Ramos (cell line): ENCODE results near the gene AMIGO3.

ENCODE experiments used
- in situ Hi-C: fragments of 300-500 bp; cut with MboI; formaldehyde crosslinking; loops from one replicate; pipeline ENCODE4 v1.14.3; 2022; ENCODE audit warnings: low sequenced_read_pairs; ENCODE audit not compliant: unreplicated experiment

The AMIGO3 gene

DNA sequence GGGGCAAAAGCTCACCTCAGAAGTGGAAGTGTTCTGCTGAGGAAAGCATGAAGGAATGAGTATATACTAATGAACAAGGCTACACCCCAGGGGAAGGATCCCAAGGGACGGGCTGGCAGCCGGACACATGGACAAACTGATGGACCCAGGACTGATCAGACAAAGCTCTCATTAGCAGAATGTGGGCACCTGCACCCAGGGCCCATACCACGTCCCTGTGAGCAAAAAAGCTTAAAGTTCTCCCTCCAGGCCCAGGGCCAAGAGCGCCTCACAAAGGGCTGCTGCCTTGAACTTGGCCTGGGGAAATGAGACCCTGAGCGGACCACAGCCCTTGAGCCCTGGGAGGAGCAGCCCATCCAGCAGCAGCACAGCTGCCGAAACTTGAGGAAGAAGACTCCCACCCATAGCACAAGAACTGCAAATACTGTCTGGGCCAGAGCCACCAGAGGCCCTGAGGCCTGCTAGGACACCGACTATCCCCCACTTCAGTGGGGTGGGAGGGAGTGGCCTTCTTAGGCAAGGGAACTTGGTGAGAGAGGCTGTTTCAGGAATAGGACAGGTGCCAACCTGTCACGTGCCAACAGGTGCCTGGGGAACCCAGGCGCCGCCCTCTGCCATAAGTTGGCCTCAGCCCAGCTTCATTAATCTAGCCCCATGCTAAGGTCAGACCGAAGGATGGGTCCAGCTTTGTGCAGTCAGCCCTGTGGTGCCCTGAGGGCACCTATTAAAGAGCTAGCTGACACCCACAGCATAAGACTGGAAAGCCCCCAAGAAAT is 6.6 kb upstream of the AMIGO3 start:
- in situ Hi-C loops, result no loop called here

DNA sequence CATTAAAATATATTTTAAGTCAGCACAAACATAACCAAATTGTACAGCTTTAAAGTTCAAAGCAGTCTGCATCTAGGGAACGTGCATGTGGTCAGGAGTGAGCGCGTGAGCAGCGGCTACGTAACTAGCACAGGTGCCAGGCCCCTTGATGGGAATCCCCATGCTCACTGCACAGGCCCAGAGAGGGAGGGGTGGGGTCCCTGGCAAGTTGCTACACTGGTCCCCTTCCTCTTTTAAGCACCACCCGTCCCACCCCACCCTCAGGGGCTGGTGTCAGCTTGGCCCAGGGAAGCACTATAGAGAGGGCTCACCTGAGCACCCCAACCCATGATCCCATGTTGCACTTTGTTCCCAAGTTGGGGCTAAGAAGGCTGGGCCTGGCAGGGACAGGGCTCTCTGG is 5.1 kb upstream of the AMIGO3 start:
- in situ Hi-C loops, result no loop called here

DNA sequence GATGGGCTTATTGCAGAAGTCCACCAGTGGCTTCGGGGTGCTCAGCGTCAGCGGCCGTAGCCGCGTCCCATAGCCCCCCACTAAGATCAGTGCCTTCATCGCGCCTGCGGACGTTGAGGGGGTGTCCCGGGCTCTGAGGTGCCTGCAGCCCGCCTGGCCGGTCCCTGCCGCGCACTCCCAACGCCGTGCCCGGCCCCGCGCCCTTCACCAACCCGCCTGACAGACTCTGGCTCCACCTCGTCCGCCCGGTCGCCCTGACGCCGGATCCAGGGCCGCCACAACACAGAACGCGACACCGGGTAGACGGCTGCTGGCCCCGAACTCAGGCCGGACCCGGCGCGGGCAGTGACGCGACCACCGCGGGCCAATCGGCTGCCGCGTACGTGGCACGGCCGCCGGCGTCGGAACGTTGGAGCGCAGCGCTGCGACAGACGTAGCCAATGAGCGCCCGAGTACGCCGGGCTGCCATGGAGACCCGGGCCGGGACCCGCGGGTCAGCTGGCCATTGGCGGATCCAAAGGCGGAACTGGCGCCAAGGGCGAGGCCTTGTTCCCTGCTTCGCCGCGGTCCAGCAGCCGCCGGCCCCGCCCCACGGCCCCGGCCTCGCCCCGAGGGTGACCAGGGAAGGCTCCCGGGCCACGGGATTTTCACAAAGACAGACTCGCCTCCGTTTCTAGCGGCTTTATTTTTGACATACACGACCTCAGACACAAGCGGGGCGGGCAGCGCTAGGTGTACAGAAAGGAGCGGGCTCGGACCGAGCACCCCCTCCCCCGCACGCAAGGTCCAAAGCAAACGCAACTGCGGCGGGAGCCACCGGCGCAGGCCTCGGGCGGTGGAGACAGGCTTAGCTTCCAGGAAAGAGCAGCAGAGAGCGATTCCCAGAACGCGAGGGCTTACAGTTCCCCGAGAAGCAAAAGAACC is 4.4 kb upstream of the AMIGO3 start, which contains the start of gene GMPPB:
Gene GMPPB, minus strand, starts transcription at position 324 of the 924 bp plus-strand sequence. Its CDS starts 225 bp downstream, at position 99.
- in situ Hi-C loops, result no loop called here

DNA sequence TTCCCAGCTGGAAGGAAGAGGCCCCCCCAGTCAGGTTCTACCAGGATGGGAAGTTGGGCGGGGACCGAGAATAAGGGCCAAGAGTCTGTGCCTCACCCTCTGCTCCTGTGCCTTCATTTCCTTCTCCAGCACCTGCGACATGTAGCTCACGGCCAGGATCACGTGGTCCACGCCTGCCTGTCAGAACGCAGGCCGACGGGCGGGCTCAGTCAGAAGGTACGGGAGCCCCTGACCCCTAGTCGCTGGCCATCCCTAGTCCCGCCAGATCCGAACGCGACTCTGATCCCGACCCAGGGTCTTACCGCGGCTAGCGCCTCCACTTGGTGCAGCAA is 3.8 kb upstream of the AMIGO3 start:
- in situ Hi-C loops, result no loop called here

DNA sequence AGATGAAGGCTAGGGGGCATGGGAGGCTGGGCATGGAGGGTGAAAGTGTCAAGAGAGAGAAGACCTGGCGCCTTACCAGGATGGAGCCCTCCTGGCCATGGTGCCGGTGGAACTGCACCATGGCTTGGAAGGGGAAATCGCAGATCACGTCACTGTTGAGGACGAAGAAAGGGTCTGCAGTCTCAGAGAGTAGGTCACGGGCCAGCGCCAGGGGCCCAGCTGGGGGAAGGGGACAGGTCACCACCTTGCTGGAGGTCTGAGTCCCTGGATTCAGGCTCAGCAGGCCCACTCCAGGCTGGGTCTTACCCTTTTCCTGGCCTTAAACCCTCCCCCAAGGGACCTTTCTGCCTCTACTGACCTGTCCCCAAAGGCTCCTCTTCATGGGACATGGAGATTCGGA is 3.4 kb upstream of the AMIGO3 start:
- in situ Hi-C loops, result no loop called here

DNA sequence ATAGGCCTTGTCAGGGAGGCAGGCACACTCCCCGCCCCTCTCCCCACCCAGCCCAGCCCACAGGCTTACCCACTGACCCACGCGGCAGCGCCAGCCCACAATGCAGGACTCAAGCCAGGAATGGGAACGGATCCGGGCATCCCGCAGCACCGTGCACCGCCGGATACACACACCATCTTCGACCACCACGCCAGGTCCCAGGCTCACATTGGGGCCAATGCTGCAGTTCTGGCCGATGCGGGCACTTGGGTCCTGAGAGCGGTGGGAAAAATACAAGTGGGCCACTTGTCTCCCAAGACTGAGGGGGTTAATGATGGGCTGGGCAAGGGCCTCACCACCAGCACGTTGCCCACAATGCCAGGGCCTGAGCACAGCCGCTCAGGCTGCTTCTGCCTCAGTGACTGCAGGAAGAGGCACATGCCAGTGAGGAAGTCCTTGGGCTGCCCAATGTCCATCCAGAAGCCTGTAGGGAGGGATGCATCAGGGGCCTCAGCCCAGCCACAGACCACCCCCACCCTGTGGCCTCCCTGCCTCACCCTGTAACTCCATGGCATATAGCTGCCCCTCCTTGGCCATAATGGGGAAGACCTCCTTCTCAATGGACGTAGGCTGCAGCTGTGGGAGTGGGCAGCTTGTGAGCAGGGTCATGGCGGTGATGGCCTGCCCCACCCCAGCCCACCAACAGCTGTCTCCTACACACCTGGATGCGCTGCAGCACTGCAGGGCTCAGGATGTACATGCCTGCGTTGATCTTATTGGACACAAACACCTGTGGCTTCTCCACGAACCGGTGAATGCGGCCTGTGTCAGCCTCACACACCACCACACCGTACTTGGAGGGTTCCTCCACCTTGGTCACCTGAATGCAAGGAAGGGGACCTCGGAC is 2.7 kb upstream of the AMIGO3 start:
- in situ Hi-C loops, result no loop called here

DNA sequence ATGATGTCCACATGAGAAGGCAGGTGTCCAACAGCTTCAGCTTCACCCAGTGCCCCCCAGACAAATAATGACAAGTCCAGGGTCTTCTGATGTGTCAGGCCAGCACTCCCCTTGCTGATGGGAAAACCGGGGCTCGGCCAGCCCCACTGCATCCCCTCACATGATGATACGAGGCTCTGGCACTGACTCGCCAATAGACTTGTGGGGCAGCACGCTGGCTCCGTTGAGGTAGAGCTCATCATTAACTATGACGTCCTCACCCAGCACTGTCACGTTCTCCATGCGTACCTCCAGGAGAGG is 2.1 kb upstream of the AMIGO3 start:
- in situ Hi-C loops, result no loop called here

DNA sequence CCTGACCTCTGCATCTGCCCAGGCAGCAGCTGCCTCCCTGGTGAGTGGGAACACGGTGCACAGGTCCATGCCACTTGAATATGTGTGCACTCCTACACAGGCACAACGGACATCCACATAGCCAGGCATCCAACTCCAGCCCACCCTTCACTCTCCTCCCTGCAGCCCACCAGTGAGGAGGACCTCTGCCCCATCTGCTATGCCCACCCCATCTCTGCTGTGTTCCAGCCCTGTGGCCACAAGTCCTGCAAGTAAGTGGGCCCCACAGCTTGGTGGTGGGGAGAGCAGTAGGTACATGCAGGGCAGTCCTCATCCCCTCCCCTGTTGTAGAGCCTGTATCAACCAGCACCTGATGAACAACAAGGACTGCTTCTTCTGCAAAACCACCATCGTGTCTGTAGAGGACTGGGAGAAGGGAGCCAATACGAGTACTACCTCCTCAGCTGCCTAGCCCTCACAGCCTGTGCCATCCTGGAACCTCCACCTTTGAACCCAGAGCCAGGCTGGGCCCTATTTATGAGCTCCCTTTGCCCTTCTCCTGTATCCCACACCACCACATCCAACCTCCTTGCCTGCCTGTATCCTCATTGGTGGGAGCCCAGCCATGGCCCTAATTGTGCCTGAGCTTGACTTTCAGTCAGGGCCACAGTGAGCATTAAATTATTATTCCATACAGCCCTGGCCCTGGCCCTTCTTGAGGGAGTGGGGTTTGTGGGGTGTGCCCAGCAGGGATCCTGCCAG is 1.5 kb upstream of the AMIGO3 start:
- in situ Hi-C loops, result no loop called here

DNA sequence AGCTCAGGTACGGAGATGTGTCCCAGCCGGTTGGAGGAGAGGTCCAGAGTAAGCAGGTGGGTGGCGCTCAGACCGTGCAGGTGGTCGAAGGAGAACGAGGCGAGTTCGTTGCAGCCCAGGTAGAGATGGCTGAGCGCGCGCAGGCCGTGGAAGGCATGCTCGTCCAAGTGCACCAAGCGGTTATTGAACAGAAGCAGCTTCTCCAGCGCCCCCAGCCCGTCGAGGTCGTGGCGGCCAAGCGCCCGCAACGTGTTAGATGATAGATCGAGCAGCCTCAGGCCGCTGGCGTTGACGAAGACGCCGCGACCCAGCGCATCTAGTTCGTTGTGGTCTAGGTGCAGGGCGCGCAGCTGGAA is 648 bp downstream of the AMIGO3 start:
- in situ Hi-C loops, result no loop called here

DNA sequence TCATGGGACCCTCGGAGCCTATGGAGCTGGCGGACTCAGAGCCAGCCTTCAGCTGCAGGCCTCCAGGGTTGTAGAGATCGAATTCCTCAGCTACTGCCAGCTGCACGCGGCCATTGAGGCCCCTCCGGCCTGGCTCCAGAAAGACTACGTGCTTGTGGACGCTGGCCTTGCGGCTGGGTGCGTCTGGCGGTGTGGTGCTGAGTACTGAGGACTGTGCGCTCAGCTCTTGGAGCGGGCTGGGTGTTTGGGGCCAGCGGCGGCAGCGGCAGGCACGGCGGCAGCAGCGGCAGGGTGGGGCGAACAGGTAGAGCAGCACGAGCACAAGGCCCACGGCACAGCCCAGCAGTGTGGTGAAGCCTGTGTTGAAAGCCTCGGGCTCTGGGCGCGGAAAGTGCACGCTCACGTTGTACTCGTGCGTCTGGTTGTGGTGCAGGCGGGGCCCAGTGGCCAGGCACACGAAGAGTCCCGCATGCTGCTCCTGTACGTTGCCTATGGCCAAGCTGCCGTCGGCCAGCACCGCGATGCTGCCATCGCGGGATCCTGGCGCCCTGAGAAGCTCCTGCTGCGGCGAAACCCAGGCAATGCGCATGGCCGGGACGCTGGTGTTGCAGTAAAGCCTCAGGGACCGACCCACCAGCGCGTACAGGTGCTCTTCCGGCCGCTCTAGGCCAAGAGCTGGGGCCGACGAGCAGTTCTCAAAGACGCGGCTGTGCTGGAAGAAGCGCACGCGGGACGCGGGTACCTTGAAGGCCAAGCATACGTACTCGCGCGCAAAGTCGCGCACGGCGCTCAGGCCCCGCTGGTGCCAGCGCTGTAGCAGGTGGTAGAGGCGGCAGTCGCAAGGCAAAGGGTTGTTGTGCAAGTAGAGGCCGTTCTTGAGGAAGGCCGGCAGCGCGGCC is 1.3 kb downstream of the AMIGO3 start:
- in situ Hi-C loops, result no loop called here

DNA sequence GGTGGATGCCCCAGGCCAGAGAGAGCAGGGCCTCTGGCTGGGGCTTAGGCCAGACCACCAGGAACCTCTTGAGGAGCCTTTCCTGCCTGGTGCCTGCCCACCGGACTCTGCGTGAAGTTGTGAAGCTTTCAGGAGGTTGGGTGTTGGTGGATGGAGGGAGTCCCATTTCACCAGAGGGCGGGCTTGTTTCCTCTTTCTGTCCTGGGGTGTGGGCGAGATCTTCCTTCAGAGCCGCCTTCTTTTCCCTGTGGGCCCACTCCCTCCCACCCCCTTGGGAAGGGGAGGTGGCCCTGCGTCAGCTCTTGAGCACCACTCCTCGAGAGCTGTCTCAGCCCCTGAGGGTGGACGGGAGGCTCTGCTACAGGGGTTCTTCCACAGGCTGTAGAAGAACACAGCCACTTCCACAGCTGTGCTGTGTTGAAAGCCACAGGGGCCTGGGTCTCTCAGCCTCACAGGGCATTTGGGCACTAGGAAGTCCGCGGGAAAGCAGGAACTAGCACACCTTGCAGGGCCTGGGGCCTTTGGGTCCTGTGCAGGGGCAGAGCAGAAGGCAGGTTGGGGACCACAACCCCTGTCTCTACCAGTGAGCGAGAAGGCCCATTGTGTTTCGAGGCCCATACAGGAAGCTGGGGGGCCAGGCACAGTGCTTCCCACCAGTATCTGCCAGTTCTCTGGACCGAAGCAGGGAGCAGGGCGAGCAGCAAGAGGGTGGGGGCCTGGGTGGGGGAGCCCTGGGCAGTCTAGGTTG is 2.1 kb downstream of the AMIGO3 start:
- in situ Hi-C loops, result no loop called here

DNA sequence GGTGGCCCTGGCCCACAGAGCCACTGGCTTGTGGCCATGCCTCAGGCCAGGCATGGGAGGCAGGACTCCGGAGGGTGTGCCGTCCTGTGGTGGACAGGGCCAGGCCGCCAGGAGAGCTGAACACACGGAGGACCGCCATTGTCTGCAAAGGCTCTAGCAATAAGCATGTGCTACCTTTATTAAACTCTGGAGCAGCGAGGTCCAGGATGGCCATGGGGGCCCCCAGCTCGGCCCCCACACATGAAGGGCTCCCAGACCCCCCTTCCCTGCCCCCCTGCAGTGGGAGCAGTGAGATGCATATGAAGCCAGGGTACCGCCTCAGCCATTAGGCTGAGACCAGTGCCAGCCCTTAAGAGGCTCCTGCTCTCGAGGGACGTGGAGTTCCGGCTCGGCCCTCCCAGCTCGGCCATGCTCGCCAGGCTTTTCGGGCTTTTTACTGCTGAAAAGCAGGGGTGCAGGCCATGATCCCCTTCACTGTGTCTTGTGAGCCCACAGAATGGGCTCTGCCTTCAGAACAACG is 2.7 kb downstream of the AMIGO3 start:
- in situ Hi-C loops, result no loop called here

DNA sequence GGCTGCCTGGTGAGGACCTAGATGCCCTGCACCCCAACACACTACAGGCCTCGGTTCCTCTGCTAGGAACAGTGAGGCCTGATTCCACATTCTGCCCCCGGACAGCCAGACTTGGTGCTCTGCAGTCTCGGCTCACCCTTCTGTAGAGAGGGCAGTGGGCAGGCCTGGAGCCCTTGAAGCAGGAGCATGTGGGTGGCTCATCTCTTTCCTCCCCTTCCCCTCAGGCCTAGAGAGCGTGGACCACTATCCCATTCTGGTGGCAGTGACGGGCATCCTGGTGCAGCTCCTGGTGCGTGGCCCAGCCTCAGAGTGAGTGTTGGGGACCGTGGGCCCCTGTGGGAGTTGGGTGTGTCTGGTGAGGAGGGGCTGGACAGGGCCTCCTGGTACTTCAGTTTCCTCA is 3.3 kb downstream of the AMIGO3 start:
- in situ Hi-C loops, result no loop called here

DNA sequence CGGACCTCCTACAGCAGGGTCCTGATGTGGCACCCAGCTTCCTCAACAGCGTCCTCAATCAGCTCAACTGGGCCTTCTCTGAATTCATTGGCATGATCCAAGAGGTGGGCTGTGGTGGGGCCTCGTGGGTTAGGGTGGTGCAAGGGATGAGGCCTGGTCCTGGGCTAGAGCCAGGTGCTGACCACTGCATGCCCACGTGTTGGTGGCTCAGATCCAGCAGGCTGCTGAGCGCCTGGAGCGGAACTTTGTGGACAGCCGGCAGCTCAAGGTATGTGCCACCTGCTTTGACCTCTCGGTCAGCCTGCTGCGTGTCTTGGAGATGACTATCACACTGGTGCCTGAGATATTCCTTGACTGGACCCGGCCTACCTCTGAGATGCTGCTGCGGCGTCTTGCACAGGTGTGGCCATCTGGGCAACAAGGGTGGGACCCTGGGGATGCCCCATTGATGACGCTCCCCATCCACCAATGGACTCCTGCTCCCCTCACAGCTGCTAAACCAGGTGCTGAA is 3.8 kb downstream of the AMIGO3 start:
- in situ Hi-C loops, result no loop called here

DNA sequence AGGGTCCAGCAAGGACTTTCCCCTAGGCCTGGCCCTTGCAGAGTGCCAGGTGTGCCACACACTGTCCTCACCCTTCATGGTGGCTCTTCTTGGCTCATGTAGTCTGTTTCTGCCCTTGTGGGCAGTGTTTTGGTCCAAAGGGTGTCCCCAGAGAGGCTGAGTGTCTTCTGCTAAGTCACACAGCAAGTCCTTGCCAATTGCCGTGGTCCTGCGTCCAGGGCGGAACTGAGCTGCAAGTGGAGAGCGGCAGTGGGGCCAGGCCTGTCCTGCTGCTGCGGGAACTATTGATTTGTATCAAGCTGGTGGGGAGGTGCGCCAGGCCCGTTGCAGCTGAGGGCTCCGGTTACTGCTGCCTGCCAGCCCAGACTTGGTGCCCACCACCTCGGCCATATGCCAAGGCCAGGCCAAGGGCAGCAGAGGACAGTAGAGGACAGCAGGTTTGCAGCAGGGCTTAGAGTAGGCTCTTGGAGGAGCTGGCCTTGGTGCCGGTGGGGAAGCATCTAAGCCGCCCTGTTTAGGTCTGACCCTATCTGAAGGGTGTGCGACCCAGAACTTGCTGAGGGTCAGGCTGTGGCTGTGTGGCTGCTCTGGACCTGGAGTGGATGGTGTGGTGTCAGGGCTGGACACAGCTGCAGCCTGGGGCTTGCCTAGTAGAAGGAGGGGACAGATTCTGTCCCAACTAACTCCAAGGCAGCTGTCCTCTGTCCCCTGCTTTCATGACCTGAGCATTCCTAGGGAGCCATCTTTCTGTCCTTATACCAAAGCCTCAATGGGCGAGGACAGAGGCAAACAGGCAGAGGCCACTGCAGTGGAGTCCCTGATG is 4.5 kb downstream of the AMIGO3 start:
- in situ Hi-C loops, result no loop called here

DNA sequence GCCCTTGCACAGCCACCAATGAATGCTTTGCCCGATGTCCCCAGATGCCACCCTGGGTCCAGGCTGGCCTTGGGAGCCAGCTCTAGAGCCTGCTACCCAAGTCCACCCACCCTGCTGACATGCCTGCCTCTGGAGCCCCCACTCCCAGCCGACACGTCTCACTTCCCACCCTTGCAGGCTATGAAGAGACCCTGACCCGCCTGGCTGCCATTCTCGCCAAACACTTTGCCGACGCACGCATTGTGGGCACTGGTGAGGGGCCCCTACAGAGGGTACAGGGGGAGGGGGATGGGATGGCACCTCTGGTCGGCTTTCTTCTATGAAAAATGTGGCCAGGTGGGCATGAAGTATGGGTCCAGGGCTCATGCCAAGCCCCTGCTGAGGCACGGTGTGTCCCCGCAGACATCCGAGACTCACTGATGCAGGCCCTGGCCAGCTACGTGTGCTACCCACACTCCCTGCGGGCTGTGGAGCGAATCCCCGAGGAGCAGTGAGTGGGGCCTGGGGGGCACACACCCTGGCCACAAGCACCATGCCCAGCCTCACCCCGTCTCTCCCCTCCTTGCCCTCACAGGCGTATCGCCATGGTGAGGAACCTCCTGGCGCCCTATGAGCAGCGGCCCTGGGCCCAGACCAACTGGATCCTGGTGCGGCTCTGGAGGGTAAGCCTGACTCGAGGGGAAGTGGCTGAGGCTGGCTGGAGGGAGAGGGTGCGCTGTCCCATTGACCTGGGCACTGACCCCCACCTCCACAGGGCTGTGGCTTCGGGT is 6.0 kb downstream of the AMIGO3 start:
- in situ Hi-C loops, result no loop called here
